MM.1S (cell line): Measurements from ENCODE around the gene CHID1.
A peak's percentile ranks its signal among the peaks of the same experiment; 100 is the strongest.

ENCODE experiments used
- DNase-seq: peaks from one replicate; pipeline ENCODE4 v3.0.0-alpha.2; 2015
- H2AFZ ChIP-seq: fragments of 300-600 bp; sonication (generic); 2 replicates; pipeline ENCODE4 v1.6.0; 2016; ENCODE audit warnings: antibody characterized with exemption, low read length
- H3F3A ChIP-seq: fragments of 300-600 bp; sonication (generic); 2 replicates; pipeline ENCODE4 v1.6.1; 2016; ENCODE audit warnings: mild to moderate bottlenecking, antibody characterized with exemption, low read length, moderate library complexity, mixed read lengths; ENCODE audit not compliant: insufficient read depth
- H3K27ac ChIP-seq: fragments of 300-600 bp; sonication (generic); 2 replicates; pipeline ENCODE4 v1.5.1; 2016; ENCODE audit warnings: mild to moderate bottlenecking, low read length
- H3K27me3 ChIP-seq: fragments of 300-600 bp; sonication (generic); replicated peaks from 2 replicates; pipeline ENCODE4 v1.6.0; 2016; ENCODE audit warnings: low read length; ENCODE audit not compliant: insufficient read depth
- H3K36me3 ChIP-seq: fragments of 300-600 bp; sonication (generic); replicated peaks from 2 replicates; pipeline ENCODE4 v1.6.1; 2016; ENCODE audit warnings: mild to moderate bottlenecking, low read length, mixed read lengths; ENCODE audit not compliant: insufficient read depth
- H3K4me1 ChIP-seq: fragments of 300-600 bp; sonication (generic); 2 replicates; pipeline ENCODE4 v1.6.1; 2016; ENCODE audit warnings: low read length, mixed read lengths
- H3K4me2 ChIP-seq: fragments of 300-600 bp; sonication (generic); 2 replicates; pipeline ENCODE4 v1.6.0; 2016; ENCODE audit warnings: low read depth, low read length
- H3K4me3 ChIP-seq: fragments of 300-600 bp; sonication (generic); 2 replicates; pipeline ENCODE4 v1.5.1; 2016; ENCODE audit warnings: low read length, mixed read lengths
- H3K79me2 ChIP-seq: fragments of 300-600 bp; sonication (generic); 2 replicates; pipeline ENCODE4 v1.6.1; 2016; ENCODE audit warnings: mixed run types, low read length, mixed read lengths
- H3K9ac ChIP-seq: fragments of 300-600 bp; sonication (generic); 2 replicates; pipeline ENCODE4 v1.6.1; 2016; ENCODE audit warnings: low read length, mixed read lengths
- H3K9me2 ChIP-seq: fragments of 300-600 bp; sonication (generic); replicated peaks from 2 replicates; pipeline ENCODE4 v1.6.1; 2016; ENCODE audit warnings: mild to moderate bottlenecking, low read length, mixed read lengths; ENCODE audit not compliant: insufficient read depth
- H3K9me3 ChIP-seq: fragments of 300-600 bp; sonication (generic); replicated peaks from 2 replicates; pipeline ENCODE4 v1.6.1; 2016; ENCODE audit warnings: mild to moderate bottlenecking, low read length, mixed read lengths; ENCODE audit not compliant: insufficient read depth
- H4K20me1 ChIP-seq: fragments of 300-600 bp; sonication (generic); 2 replicates; pipeline ENCODE4 v1.6.1; 2016; ENCODE audit warnings: mild to moderate bottlenecking, low read length, moderate library complexity, mixed read lengths; ENCODE audit not compliant: insufficient read depth
- EZH2 ChIP-seq: fragments of 300-600 bp; sonication (generic); optimal IDR thresholded peaks from 2 replicates; pipeline ENCODE3; 2017; ENCODE audit warnings: low read depth, mild to moderate bottlenecking, antibody characterized with exemption, low read length, mixed read lengths
- EZH2phosphoT487 ChIP-seq: fragments of 300-600 bp; sonication (generic); IDR thresholded peaks from 2 replicates; pipeline ENCODE4 v1.6.1; 2018; ENCODE audit warnings: antibody characterized with exemption, low read length
- TF ChIP-seq, protein P1 (sequence below): fragments of 300-600 bp; sonication (generic); IDR thresholded peaks from 2 replicates; pipeline ENCODE4 v1.5.1; 2016; ENCODE audit warnings: antibody characterized with exemption, low read length, mixed read lengths

CHID1 gene

GRCh38 chr11:899724-900123, 10.9 kb downstream of the CHID1 start:
- Histone ChIP-seq H3K9me2 (no peaks in the 10 kb centered on the region), H3K79me2 (no peaks in the 10 kb centered on the region), H4K20me1 (no peaks in the 10 kb centered on the region), H2AFZ (no peak overlapping the region), H3K27me3 (no peaks in the 10 kb centered on the region), H3K4me1 (no peaks in the 10 kb centered on the region), H3K36me3 (no peaks in the 10 kb centered on the region; the same call in 1 of the 2 replicates), H3K4me2 (no peak overlapping the region), H3K27ac (no peak overlapping the region), H3K4me3 (no peak overlapping the region), H3K9me3 (no peaks in the 10 kb centered on the region), H3K9ac (no peak overlapping the region), H3F3A (no peaks in the 10 kb centered on the region)
- no peak for DNase-seq
- TF ChIP-seq EZH2, result no peak

- Histone ChIP-seq H3K9ac (no peak overlapping the region), H2AFZ (no peak overlapping the region), H3F3A (no peaks in the 10 kb centered on the region), H3K27me3 (no peaks in the 10 kb centered on the region), H4K20me1 (no peaks in the 10 kb centered on the region), H3K27ac (no peak overlapping the region), H3K4me2 (no peak overlapping the region), H3K4me3 (no peak overlapping the region), H3K79me2 (no peaks in the 10 kb centered on the region), H3K36me3 (no peaks in the 10 kb centered on the region), H3K9me2 (no peaks in the 10 kb centered on the region), H3K4me1 (no peaks in the 10 kb centered on the region), H3K9me3 (no peaks in the 10 kb centered on the region)
- no peak for DNase-seq
- TF ChIP-seq, protein P1, sequence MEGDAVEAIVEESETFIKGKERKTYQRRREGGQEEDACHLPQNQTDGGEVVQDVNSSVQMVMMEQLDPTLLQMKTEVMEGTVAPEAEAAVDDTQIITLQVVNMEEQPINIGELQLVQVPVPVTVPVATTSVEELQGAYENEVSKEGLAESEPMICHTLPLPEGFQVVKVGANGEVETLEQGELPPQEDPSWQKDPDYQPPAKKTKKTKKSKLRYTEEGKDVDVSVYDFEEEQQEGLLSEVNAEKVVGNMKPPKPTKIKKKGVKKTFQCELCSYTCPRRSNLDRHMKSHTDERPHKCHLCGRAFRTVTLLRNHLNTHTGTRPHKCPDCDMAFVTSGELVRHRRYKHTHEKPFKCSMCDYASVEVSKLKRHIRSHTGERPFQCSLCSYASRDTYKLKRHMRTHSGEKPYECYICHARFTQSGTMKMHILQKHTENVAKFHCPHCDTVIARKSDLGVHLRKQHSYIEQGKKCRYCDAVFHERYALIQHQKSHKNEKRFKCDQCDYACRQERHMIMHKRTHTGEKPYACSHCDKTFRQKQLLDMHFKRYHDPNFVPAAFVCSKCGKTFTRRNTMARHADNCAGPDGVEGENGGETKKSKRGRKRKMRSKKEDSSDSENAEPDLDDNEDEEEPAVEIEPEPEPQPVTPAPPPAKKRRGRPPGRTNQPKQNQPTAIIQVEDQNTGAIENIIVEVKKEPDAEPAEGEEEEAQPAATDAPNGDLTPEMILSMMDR, result no peak
- TF ChIP-seq EZH2phosphoT487 (no peak), EZH2 (no peak)
Observed at GRCh38 chr11:898540-899190, 11.9 kb downstream of the CHID1 start.

GRCh38 chr11:898143-898511, 12.5 kb downstream of the CHID1 start:
- Histone ChIP-seq H3K4me2 (no peak overlapping the region), H3K27ac (no peak overlapping the region), H3K79me2 (no peaks in the 10 kb centered on the region), H3K9me2 (no peaks in the 10 kb centered on the region), H3F3A (no peaks in the 10 kb centered on the region), H3K27me3 (no peaks in the 10 kb centered on the region), H3K9ac (no peak overlapping the region), H2AFZ (no peak overlapping the region), H3K36me3 (no peaks in the 10 kb centered on the region), H3K9me3 (no peaks in the 10 kb centered on the region), H4K20me1 (no peaks in the 10 kb centered on the region), H3K4me1 (no peaks in the 10 kb centered on the region), H3K4me3 (no peak overlapping the region)
- DNase-seq, result no peak
- TF ChIP-seq, protein P1, result peak; percentile 14; the same call in 1 of the 2 replicates
- TF ChIP-seq EZH2phosphoT487 (no peak), EZH2 (no peak)
